Ishikawa (cell line): Measurements from ENCODE around the gene URGCP.

Experiments used
- CEBPB ChIP-seq: IDR thresholded peaks from 2 replicates; pipeline ENCODE4 v1.6.1; 2012
- CREB1 ChIP-seq: IDR thresholded peaks from 2 replicates; pipeline ENCODE4 v1.6.1; 2012; ENCODE audit warnings: low read depth
- EGR1 ChIP-seq: IDR thresholded peaks from 2 replicates; pipeline ENCODE4 v1.6.1; 2012
- EP300 ChIP-seq: IDR thresholded peaks from 2 replicates; pipeline ENCODE4 v1.6.1; 2012; ENCODE audit warnings: borderline replicate concordance
- NFIC ChIP-seq: IDR thresholded peaks from 2 replicates; pipeline ENCODE4 v1.6.1; 2012
- RAD21 ChIP-seq: IDR thresholded peaks from 2 replicates; pipeline ENCODE4 v1.6.1; 2012; ENCODE audit warnings: low read depth
- TAF1 ChIP-seq: IDR thresholded peaks from 2 replicates; pipeline ENCODE4 v1.6.1; 2012; ENCODE audit warnings: low read depth, mild to moderate bottlenecking
- TCF12 ChIP-seq: IDR thresholded peaks from 2 replicates; pipeline ENCODE4 v1.6.1; 2012; ENCODE audit warnings: low read depth
- TEAD4 ChIP-seq: IDR thresholded peaks from 2 replicates; pipeline ENCODE4 v1.6.1; 2012
- YY1 ChIP-seq: IDR thresholded peaks from 2 replicates; pipeline ENCODE4 v1.6.1; 2012; ENCODE audit warnings: low read depth
- ZBTB7A ChIP-seq: IDR thresholded peaks from 2 replicates; pipeline ENCODE4 v1.6.1; 2012; ENCODE audit warnings: low read depth
- TF ChIP-seq, protein P1 (sequence below): IDR thresholded peaks from 2 replicates; pipeline ENCODE4 v1.6.1; 2012; ENCODE audit warnings: low read depth, mild to moderate bottlenecking
- TF ChIP-seq, protein P2 (sequence below): IDR thresholded peaks from 2 replicates; pipeline ENCODE4 v1.6.1; 2012

DNA sequence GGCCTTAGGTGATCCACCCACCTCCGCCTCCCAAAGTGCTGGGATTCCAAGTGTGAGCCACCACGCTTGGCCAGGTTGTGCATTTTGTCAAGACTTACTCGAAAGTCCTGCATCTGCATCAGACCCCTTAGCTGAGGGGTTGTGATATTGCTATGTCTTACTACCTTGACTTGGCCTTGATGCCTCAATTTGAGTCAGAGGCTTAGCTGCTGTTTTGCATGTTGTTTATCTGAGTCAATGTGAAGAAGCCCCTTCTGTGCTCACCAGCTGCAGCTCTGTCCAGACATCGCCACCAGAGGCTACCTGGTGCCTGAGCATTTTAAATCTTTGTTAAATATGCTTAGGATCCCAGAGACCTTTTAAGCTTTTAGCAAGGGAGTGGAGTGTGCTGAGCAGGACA lies 37.9 kb upstream of the URGCP start:
- TF ChIP-seq EGR1, result no peak
- TF ChIP-seq CREB1, result no peak
- TF ChIP-seq EP300, result no peak
- no peak for TF ChIP-seq TEAD4
- TF ChIP-seq, protein P1, sequence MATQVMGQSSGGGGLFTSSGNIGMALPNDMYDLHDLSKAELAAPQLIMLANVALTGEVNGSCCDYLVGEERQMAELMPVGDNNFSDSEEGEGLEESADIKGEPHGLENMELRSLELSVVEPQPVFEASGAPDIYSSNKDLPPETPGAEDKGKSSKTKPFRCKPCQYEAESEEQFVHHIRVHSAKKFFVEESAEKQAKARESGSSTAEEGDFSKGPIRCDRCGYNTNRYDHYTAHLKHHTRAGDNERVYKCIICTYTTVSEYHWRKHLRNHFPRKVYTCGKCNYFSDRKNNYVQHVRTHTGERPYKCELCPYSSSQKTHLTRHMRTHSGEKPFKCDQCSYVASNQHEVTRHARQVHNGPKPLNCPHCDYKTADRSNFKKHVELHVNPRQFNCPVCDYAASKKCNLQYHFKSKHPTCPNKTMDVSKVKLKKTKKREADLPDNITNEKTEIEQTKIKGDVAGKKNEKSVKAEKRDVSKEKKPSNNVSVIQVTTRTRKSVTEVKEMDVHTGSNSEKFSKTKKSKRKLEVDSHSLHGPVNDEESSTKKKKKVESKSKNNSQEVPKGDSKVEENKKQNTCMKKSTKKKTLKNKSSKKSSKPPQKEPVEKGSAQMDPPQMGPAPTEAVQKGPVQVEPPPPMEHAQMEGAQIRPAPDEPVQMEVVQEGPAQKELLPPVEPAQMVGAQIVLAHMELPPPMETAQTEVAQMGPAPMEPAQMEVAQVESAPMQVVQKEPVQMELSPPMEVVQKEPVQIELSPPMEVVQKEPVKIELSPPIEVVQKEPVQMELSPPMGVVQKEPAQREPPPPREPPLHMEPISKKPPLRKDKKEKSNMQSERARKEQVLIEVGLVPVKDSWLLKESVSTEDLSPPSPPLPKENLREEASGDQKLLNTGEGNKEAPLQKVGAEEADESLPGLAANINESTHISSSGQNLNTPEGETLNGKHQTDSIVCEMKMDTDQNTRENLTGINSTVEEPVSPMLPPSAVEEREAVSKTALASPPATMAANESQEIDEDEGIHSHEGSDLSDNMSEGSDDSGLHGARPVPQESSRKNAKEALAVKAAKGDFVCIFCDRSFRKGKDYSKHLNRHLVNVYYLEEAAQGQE, result no peak
- no peak for TF ChIP-seq TCF12
- TF ChIP-seq TAF1, result no peak
- TF ChIP-seq YY1, result no peak
- TF ChIP-seq RAD21, result no peak
- no peak for TF ChIP-seq NFIC
- TF ChIP-seq CEBPB, result no peak
- TF ChIP-seq, protein P2, sequence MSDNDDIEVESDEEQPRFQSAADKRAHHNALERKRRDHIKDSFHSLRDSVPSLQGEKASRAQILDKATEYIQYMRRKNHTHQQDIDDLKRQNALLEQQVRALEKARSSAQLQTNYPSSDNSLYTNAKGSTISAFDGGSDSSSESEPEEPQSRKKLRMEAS, result no peak
- TF ChIP-seq ZBTB7A, result no peak
